Fibroblast of mammary gland (primary cell): ENCODE measurements around the gene OR4N2.
"Not testable (repeated sequence)": the region's sequence is repeated elsewhere in the genome, so short reads cannot be mapped to it uniquely, and the experiment has no call there.

ENCODE experiments used
- DNase-seq: peaks from one replicate; pipeline ENCODE4 v3.0.0-alpha.2; 2010; ENCODE audit warnings: low read depth
- H3K4me3 ChIP-seq: 2 replicates; pipeline ENCODE4 v1.5.1; 2011; ENCODE audit warnings: low read depth, mild to moderate bottlenecking, low read length, moderate library complexity; ENCODE audit not compliant: control insufficient read depth
- TF ChIP-seq, protein P1 (sequence below): conservative IDR thresholded peaks from 2 replicates; pipeline ENCODE4 v1.5.1; 2011; ENCODE audit warnings: low read depth, low read length, inconsistent platforms; ENCODE audit not compliant: control insufficient read depth, insufficient read depth

The OR4N2 gene, protein sequence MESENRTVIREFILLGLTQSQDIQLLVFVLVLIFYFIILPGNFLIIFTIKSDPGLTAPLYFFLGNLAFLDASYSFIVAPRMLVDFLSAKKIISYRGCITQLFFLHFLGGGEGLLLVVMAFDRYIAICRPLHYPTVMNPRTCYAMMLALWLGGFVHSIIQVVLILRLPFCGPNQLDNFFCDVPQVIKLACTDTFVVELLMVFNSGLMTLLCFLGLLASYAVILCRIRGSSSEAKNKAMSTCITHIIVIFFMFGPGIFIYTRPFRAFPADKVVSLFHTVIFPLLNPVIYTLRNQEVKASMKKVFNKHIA

DNA sequence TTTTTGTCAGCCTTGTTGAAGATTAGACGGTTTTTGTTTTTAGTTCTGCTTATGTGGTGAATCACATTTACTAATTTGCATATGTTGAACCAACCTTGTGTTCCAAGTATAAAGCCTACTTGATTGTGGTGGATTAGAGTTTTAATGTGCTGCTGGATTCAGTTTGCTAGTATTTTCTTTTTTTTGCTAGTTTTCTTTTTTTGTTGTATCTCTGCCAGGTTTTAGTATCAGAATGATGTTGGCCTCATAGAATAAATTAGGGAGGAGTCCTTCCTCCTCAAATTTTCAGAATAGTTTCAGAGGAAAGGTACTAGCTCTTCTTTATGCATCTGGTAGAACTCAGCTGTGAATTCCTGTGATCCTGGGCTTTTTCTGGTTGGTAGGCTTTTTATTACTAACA, at the start of gene OR4N2:
Gene OR4N2 (plus strand): TSS at position 301 of the 400 bp plus-strand sequence. CDS start 23,679 bp downstream, outside the sequence.
- H3K4me3 ChIP-seq, DNase-seq: not testable (repeated sequence)

DNA sequence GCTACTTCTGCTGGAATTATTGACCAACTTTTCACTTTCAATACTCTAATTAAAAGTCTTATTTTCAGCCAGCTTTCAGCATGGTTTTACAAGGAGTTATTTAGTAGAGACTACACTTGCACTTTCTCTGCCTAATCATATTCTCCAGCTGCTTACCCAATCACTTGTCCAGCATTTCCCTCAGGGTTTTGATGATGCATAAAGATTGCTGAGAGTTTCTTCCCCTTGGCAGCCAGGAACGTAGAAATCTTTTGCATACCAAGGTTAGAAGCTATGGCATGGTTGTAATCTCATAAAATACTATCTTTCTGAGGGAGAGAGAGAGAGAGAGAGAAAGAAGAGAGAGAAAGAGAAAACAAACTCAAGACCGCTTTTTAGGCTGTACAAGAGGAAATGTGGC, 49.4 kb upstream of the OR4N2 start:
- DNase-seq = no peak
- TF ChIP-seq, protein P1, sequence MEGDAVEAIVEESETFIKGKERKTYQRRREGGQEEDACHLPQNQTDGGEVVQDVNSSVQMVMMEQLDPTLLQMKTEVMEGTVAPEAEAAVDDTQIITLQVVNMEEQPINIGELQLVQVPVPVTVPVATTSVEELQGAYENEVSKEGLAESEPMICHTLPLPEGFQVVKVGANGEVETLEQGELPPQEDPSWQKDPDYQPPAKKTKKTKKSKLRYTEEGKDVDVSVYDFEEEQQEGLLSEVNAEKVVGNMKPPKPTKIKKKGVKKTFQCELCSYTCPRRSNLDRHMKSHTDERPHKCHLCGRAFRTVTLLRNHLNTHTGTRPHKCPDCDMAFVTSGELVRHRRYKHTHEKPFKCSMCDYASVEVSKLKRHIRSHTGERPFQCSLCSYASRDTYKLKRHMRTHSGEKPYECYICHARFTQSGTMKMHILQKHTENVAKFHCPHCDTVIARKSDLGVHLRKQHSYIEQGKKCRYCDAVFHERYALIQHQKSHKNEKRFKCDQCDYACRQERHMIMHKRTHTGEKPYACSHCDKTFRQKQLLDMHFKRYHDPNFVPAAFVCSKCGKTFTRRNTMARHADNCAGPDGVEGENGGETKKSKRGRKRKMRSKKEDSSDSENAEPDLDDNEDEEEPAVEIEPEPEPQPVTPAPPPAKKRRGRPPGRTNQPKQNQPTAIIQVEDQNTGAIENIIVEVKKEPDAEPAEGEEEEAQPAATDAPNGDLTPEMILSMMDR = no peak
- H3K4me3 ChIP-seq = no peak overlapping the region

DNA sequence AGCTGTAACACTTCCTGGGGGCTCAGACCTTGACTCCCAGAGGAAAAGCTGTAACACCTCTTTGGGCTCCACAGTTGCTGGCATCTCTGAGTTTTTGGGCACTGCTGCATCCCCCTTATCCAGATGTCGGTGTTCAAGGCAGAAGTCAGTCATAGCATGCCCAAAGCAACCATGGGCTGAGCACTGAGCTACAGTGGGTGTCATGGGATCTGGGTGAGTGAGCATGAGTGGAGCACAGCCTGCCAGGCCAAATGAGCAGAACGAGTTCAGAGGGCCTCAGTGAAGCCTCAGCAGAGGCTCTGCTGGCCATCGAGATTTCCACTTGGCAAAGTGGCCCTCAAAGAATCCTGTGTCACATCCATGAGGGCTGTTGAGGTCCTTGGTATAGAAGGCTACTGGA, 32.1 kb upstream of the OR4N2 start:
- not testable (repeated sequence) for DNase-seq, H3K4me3 ChIP-seq

DNA sequence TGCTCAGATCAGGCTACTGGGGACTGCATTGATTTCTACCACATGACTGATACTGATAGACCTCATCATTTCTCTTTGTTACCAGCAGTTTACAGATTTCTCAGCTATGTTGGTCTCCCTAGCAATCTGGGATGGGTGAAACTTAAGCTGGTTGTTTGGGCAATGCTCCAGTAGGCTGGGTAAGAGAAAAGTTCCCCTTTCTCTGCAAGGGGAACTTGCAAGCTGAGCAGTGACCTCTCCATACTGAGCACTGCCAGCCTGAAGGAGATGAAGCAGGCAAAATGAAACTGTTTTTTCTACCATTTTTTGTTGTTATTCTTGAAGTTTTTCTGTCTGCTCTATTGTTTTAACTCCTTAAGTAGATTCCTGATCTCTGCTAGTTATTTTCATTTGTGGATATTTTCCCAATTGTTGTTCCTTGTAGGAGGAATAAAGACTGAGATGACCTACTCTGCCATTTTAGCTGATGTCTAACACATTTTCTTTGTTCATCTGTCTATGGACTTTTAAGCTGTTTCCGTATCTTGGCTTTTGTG, 31.6 kb upstream of the OR4N2 start:
- no peak overlapping the region for H3K4me3 ChIP-seq
- TF ChIP-seq, protein P1 = no peak
- DNase-seq = no peak

DNA sequence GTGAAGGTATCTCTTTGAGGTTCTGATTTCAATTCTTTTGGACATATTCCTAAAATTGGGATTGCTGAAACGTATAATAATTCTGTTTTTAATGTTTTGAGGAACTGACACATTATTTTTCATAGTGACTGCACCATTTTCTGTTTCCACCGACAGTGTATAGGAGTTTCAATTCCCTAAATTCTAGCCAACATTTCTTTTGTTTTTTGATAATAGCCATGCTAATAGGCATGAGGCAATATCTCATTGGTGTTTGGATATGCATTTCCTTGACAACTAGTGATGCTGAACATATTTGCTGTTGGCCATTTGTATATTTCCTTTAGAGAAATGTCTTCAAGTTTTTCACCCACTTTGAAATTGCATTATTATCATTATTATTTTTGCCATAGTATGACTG, 31.1 kb upstream of the OR4N2 start:
- H3K4me3 ChIP-seq = not testable (repeated sequence)

DNA sequence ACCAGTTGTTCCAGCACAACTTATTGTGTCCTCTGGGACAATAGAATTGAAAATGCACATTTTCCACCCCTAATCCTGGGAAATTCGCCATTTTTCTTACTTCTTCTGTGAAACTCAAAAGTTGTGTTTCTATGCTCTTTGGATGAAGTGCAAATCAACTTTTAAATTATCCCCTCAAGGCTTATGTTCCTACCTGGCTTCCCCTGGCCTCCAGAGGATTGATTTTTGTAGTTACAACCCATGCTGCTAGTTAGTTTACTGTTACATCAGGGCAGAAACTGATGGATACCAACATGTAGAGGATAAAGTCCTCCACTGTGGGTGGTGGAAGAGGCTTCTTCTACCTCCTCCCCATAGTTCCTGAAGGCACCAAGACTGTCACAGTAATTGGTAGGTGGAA, 30.4 kb upstream of the OR4N2 start, which contains the start of gene OR4M1:
Gene OR4M1 (plus strand): TSS at position 301 of the 400 bp plus-strand sequence. CDS start 6,819 bp downstream, outside the sequence.
- H3K4me3 ChIP-seq = not testable (repeated sequence)

More for the DNA sequence above, 31.1 kb upstream of the OR4N2 start:
- not testable (repeated sequence) for DNase-seq

DNA sequence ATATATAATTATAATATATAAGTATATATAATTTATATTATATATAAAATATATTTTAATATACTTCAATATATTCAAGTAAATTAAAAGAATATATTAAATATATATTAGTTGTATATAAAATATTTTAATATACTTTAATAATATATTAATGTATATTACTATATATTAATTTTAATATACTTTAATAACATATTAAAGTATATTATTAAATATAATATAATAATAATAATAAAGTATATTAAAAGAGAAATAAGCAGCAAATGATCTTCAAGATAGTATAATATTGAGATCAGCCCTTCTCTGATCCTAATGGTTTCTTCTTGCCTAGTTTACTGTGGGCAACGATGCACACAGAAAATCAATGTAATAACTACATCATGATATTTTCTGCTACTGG, 28.0 kb upstream of the OR4N2 start:
- TF ChIP-seq, protein P1 = no peak
- H3K4me3 ChIP-seq = no peak overlapping the region

More for the DNA sequence above, 30.4 kb upstream of the OR4N2 start, which contains the start of gene OR4M1:
- not testable (repeated sequence) for DNase-seq

DNA sequence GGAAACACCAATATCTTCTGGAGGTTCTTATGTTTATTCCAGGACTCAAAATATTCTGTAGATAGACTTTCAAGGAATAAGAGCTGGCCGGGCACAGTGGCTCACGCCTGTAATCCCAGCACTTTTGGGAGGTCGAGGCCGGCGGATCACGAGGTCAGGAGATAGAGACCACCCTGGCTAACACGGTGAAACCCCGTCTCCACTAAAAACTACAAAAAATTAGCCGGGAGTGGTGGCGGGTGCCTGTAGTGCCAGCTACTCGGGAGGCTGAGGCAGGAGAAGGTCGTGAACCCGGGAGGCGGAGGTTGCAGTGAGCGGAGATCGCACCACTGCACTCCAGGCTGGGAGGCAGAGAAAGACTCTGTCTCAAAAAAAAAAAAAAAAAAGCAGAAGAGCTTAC, 17.7 kb upstream of the OR4N2 start:
- DNase-seq, H3K4me3 ChIP-seq: not testable (repeated sequence)

More for the DNA sequence above, 28.0 kb upstream of the OR4N2 start:
- no peak for DNase-seq

DNA sequence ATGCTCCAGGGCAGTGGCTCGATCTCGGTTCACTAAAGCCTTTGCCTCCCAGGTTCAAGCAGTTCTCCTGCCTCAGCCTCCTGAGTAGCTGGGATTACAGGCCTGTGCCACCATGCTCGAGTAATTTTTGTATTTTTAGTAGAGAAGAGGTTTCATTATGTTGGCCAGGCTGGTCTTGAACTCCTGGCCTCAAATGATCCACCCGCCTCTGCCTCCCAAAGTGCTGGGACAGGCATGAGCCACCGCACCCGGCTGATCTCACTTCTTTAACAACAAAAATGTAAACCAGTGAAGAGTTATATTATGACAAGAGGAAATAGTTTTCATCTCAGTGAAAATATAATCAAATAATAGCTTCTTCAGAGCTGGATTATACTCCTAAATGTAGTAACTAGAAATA, 16.3 kb upstream of the OR4N2 start:
- not testable (repeated sequence) for H3K4me3 ChIP-seq, DNase-seq

DNA sequence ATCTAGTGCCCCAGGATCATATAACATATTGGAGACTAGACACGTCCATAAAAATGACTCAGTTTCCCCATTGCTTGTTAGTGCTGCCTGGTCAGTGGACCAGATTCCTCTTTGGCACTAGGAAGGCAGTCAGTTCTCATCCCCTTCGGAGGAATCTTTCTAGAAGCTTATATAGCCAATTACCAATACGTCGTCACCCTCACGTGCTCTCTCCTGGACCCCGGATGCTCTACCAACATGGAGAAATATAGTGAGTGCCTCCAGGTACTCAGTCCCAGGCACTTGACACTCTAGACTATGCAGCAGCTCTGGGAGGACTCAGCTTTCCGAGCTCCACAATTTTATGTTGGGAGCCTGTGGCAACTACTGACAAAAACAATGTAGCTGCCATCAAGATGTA, 15.4 kb upstream of the OR4N2 start:
- H3K4me3 ChIP-seq, DNase-seq: not testable (repeated sequence)

DNA sequence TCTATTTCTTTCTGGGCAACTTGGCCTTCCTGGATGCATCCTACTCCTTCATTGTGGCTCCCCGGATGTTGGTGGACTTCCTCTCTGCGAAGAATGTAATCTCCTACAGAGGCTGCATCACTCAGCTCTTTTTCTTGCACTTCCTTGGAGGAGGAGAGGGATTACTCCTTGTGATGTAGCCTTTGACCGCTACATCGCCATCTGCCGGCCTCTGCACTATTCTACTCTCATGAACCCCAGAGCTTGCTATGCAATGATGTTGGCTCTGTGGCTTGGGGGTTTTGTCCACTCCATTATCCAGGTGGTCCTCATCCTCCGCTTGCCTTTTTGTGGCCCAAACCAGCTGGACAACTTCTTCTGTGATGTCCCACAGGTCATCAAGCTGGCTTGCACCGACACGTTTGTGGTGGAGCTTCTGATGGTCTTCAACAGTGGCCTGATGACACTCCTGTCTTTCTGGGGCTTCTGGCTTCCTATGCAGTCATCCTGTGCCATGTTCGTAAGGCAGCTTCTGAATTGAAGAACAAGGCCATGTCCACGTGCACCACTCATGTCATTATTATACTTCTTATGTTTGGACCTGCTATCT, 7.0 kb upstream of the OR4N2 start:
- not testable (repeated sequence) for DNase-seq, H3K4me3 ChIP-seq
